ENCODE measurements around the gene FER. TPM values are rescaled to one million over a fixed set of nuclear protein-coding genes. Genes with fewer than 3 reads are reported as not detected.

FER gene
- total and polyA plus RNA-seq, 10 of the 15 experiments (the other 5 are each of a cell fraction or from before 2014, with no cell fraction given): 4.4 to 19.1 (median 9.6) TPM

- TF ChIP-seq E2F4 (IDR thresholded peaks at IDR 0.05; ENCODE audit: low read depth, low read length): no peak
These were observed 409.2 kb downstream of the FER start (continued) for GRCh38 chr5:109156885-109157284.

GRCh38 chr5:109160468-109160867 lies 412.8 kb downstream of the FER start:
- Histone ChIP-seq H3K9me3 (replicated peaks; ENCODE audit: control insufficient read depth, insufficient read depth, low read length) (no peaks in the 10 kb centered on the region; the same call in 1 of the 3 replicates), H4K20me1 (ENCODE audit: control insufficient read depth, insufficient read depth) (no peaks in the 10 kb centered on the region), H3K27me3 (replicated peaks in 1 of 2; ENCODE audit: control insufficient read depth in 2 of 2, insufficient read depth in 2 of 2, low read length in 1 of 2) (no peaks in the 10 kb centered on the region), H3K9ac (ENCODE audit: control insufficient read depth, insufficient read depth, low read length) (no peak overlapping the region), H3K4me3 (no peak overlapping the region), H3K27ac (ENCODE audit: control insufficient read depth, insufficient read depth) (no peak overlapping the region), H3K36me3 (ENCODE audit: control insufficient read depth in 2 of 2, insufficient read depth in 2 of 2, low read length in 1 of 2) (no peaks in the 10 kb centered on the region), H3K4me1 (ENCODE audit: control insufficient read depth, insufficient read depth, low read length) (peaks cover 7% of the 10 kb centered on the region), H3K79me2 (ENCODE audit: control insufficient read depth, insufficient read depth, low read length) (no peaks in the 10 kb centered on the region), H2AFZ (ENCODE audit: control insufficient read depth, low read depth, low read length) (no peak overlapping the region), H3K4me2 (ENCODE audit: control insufficient read depth, insufficient read depth) (no peak overlapping the region)
- ChIA-PET RAD21 (ENCODE audit: unreplicated experiment) (interaction anchor here (0.6 kb wide), 1 partner anchor 36 kb away, joined by 3 read pairs; no protein-coding TSS in a partner anchor), CTCF (no interaction called here), POLR2A (interaction anchor here (1.0 kb wide), 1 partner anchor 9 kb away, joined by 3 read pairs; no protein-coding TSS in a partner anchor), SMC1A (ENCODE audit: uncharacterized antibody, unreplicated experiment) (interaction anchor here (0.8 kb wide), 1 partner anchor 86 kb away, joined by 3 read pairs; no protein-coding TSS in a partner anchor)
- no TSS peak for BruUV-seq (replicated peaks)
- DNase-seq (ENCODE audit: low read depth, low spot score) (no peak), FAIRE-seq (no peak), ATAC-seq (no peak)
- intact Hi-C loops (cut with micrococcal nuclease; ENCODE audit: unreplicated experiment): loop anchor here (10.0 kb wide), 2 partner anchors 56 to 236 kb away; no protein-coding TSS in a partner anchor
- in situ Hi-C loops (cut with MboI): no loop called here
- WGBS (ENCODE audit: insufficient coverage, insufficient replicate concordance, low lambda C conversion rate, missing lambda C conversion rate): 100% methylated on average over 3 of the region's 3 CpGs
- no peak for TF ChIP-seq RUNX3 (IDR thresholded peaks at IDR 0.05; ENCODE audit: low read length)
- TF ChIP-seq RCOR1 (conservative IDR thresholded peaks at IDR 0.05; ENCODE audit: low read depth, low read length): no peak
- no peak for TF ChIP-seq EED (IDR thresholded peaks at IDR 0.05; ENCODE audit: low read depth)
- TF ChIP-seq PAX5 (IDR thresholded peaks at IDR 0.05; ENCODE audit: borderline replicate concordance, low read depth, low read length): no peak
- no peak for TF ChIP-seq NRF1 (conservative IDR thresholded peaks at IDR 0.05; ENCODE audit: low read depth, low read length)
- no peak for TF ChIP-seq SREBF2 (IDR thresholded peaks at IDR 0.05; ENCODE audit: low read length)
- no peak for TF ChIP-seq MLLT1 (IDR thresholded peaks at IDR 0.05)
- no peak for TF ChIP-seq RB1 (IDR thresholded peaks at IDR 0.05; ENCODE audit: borderline replicate concordance)
- TF ChIP-seq MTA2 (IDR thresholded peaks at IDR 0.05; ENCODE audit: low read depth): no peak
- no peak for TF ChIP-seq MYB (IDR thresholded peaks at IDR 0.05; ENCODE audit: borderline replicate concordance, low read depth, low read length)
- no peak for TF ChIP-seq NBN (IDR thresholded peaks at IDR 0.05)
- no peak for TF ChIP-seq NR2C2 (IDR thresholded peaks at IDR 0.05; ENCODE audit: borderline replicate concordance, control insufficient read depth, insufficient read length, low read depth)
- TF ChIP-seq ZNF274 (IDR thresholded peaks at IDR 0.05; ENCODE audit: insufficient read depth, insufficient read length): no peak
- TF ChIP-seq ZNF592 (IDR thresholded peaks at IDR 0.05): no peak
- no peak for TF ChIP-seq E2F4 (IDR thresholded peaks at IDR 0.05; ENCODE audit: low read depth, low read length)
- no peak for TF ChIP-seq TCF3 (IDR thresholded peaks at IDR 0.05; ENCODE audit: borderline replicate concordance, insufficient read depth, low read depth, low read length)
